HEK293T (cell line): ENCODE data around the gene PIBF1.

ENCODE experiments used
- FOXM1 ChIP-seq: fragments of 450-650 bp; IDR thresholded peaks from 2 replicates; pipeline ENCODE4 v1.6.1; 2017; ENCODE audit warnings: mild to moderate bottlenecking, borderline replicate concordance
- LEF1 ChIP-seq: fragments of 450-650 bp; IDR thresholded peaks from 2 replicates; pipeline ENCODE4 v1.6.1; 2017; ENCODE audit warnings: mild to moderate bottlenecking, borderline replicate concordance
- SUZ12 ChIP-seq: fragments of 450-650 bp; IDR thresholded peaks from 2 replicates; pipeline ENCODE4 v1.6.1; 2016; ENCODE audit warnings: mild to moderate bottlenecking
- TARDBP ChIP-seq: fragments of 450-650 bp; IDR thresholded peaks from 2 replicates; pipeline ENCODE4 v1.6.1; 2016

- TF ChIP-seq SUZ12: no peak
- no peak for TF ChIP-seq FOXM1
- no peak for TF ChIP-seq LEF1
- TF ChIP-seq TARDBP: no peak
Observed at GRCh38 chr13:73038064-73038463, 256.1 kb downstream of the PIBF1 start.
